HG03025 (cell line): ENCODE results near the gene DYNLT4.
"Not testable (repeated sequence)": the region's sequence is repeated elsewhere in the genome, so short reads cannot be mapped to it uniquely, and the experiment has no call there.

Experiments used
- ATAC-seq: cut with Tn5 transposase; IDR thresholded peaks from one replicate; pipeline ENCODE4 v1.9.1; 2021; ENCODE audit warnings: mild to moderate bottlenecking, moderate library complexity; ENCODE audit not compliant: unreplicated experiment, low FRiP score

DYNLT4 gene

GRCh38 chr1:44811234-44811633 lies 4.1 kb upstream of the DYNLT4 start:
- no peak for ATAC-seq

- not testable (repeated sequence) for ATAC-seq
Observed at GRCh38 chr1:44810762-44811105, 3.6 kb upstream of the DYNLT4 start.

GRCh38 chr1:44810101-44810761 lies 3.1 kb upstream of the DYNLT4 start:
- no peak for ATAC-seq

- ATAC-seq = peak; percentile 43
Observed at GRCh38 chr1:44808938-44809917, 2.1 kb upstream of the DYNLT4 start.

GRCh38 chr1:44808063-44808937 lies 1.1 kb upstream of the DYNLT4 start, which contains the start of gene BTBD19:
TSS of gene BTBD19 (plus strand) at chr1:44808523. CDS start at chr1:44808821, 298 bp downstream.
- no peak for ATAC-seq

GRCh38 chr1:44807364-44808062 lies 362 bp upstream of the DYNLT4 start:
- ATAC-seq = no peak

- ATAC-seq = no peak
Observed at GRCh38 chr1:44806025-44806703, 987 bp downstream of the DYNLT4 start.

- ATAC-seq = no peak
Observed at GRCh38 chr1:44805311-44806024, 1.7 kb downstream of the DYNLT4 start.

GRCh38 chr1:44803312-44804095 lies 3.6 kb downstream of the DYNLT4 start:
- ATAC-seq = no peak

GRCh38 chr1:44803062-44803311 lies 4.2 kb downstream of the DYNLT4 start:
- no peak for ATAC-seq

- no peak for ATAC-seq
Observed at GRCh38 chr1:44802306-44803061, 4.7 kb downstream of the DYNLT4 start.

- no peak for ATAC-seq
Observed at GRCh38 chr1:44801491-44802305, 5.5 kb downstream of the DYNLT4 start.

- peak; percentile 76 for ATAC-seq
Observed at GRCh38 chr1:44799770-44800584, 7.2 kb downstream of the DYNLT4 start, which contains the start of gene PLK3. TSS of gene PLK3 (plus strand) at chr1:44800377. CDS start at chr1:44800464, 87 bp downstream.

GRCh38 chr1:44798481-44799365 lies 8.4 kb downstream of the DYNLT4 start:
- ATAC-seq = no peak

- not testable (repeated sequence) for ATAC-seq
Observed at GRCh38 chr1:44797886-44798285, 9.3 kb downstream of the DYNLT4 start.
